ENCODE measurements around the gene C2orf66.

C2orf66 gene

GRCh38 chr2:196767101-196767500, 42.1 kb downstream of the C2orf66 start:
- DNase-seq, result no peak

DNA sequence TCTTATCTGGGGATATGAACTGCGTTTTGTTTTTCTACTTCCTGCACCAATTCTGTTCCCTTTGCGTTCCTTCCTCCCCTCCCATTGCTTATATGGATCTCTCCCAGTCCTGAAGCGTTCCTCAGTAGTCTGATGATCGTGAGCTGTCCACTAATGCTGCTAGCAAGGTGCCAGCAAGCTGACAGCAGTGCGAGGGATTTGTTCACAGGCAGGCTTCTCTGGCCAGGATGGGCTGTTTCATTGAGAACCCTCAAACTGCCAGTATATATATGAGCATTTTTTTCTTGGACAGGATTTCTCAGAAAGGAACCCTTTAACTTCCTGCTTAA, 49.8 kb downstream of the C2orf66 start:
- DNase-seq, result peak in 1 of 58 donors; percentile 5

GRCh38 chr2:196758474-196759377, 50.4 kb downstream of the C2orf66 start:
- no peak for DNase-seq

Data from anterior cingulate cortex (tissue), 58 donors.